HG02938 (cell line): Measurements from ENCODE around the gene RRP8.
A peak's percentile ranks its signal among the peaks of the same experiment; 100 is the strongest.

Experiments used
- ATAC-seq: cut with Tn5 transposase; IDR thresholded peaks from one replicate; pipeline ENCODE4 v1.9.1; 2021; ENCODE audit warnings: mild to moderate bottlenecking, moderate library complexity; ENCODE audit not compliant: unreplicated experiment

Gene RRP8

GRCh38 chr11:6604790-6605189 is 1.4 kb upstream of the RRP8 start:
- no peak for ATAC-seq

- ATAC-seq = peak; percentile 38
Measured at GRCh38 chr11:6604081-6604626, 738 bp upstream of the RRP8 start.

- ATAC-seq = no peak
Measured at GRCh38 chr11:6602096-6602940, 1.1 kb downstream of the RRP8 start.

GRCh38 chr11:6601041-6601461 is 2.4 kb downstream of the RRP8 start:
- ATAC-seq = no peak

- no peak for ATAC-seq
Measured at GRCh38 chr11:6599881-6600390, 3.5 kb downstream of the RRP8 start.

GRCh38 chr11:6599449-6599848 is 4.0 kb downstream of the RRP8 start:
- no peak for ATAC-seq

- no peak for ATAC-seq
Measured at GRCh38 chr11:6598555-6598954, 4.9 kb downstream of the RRP8 start.

- no peak for ATAC-seq
Measured at GRCh38 chr11:6596239-6596877, 7.1 kb downstream of the RRP8 start.

- no peak for ATAC-seq
Measured at GRCh38 chr11:6594142-6594768, 9.2 kb downstream of the RRP8 start.

- no peak for ATAC-seq
Measured at GRCh38 chr11:6588018-6588417, 15.4 kb downstream of the RRP8 start.

- ATAC-seq = no peak
Measured at GRCh38 chr11:6587360-6587953, 16.0 kb downstream of the RRP8 start.

- no peak for ATAC-seq
Measured at GRCh38 chr11:6586434-6587359, 16.7 kb downstream of the RRP8 start.

GRCh38 chr11:6584528-6584927 is 18.9 kb downstream of the RRP8 start:
- no peak for ATAC-seq

- ATAC-seq = no peak
Measured at GRCh38 chr11:6583584-6583983, 19.8 kb downstream of the RRP8 start.

GRCh38 chr11:6579681-6580080 is 23.7 kb downstream of the RRP8 start:
- ATAC-seq = no peak

- ATAC-seq = no peak
Measured at GRCh38 chr11:6578134-6578533, 25.3 kb downstream of the RRP8 start.

GRCh38 chr11:6576471-6577373 is 26.7 kb downstream of the RRP8 start:
- ATAC-seq = no peak

GRCh38 chr11:6574816-6575715 is 28.4 kb downstream of the RRP8 start:
- ATAC-seq = no peak
